Neuronal stem cell (in vitro differentiated cells): ENCODE measurements around the gene PML.
"Not testable (repeated sequence)": the region's sequence is repeated elsewhere in the genome, so short reads cannot be mapped to it uniquely, and the experiment has no call there.

Experiments
- DNase-seq: peaks from one replicate; pipeline ENCODE4 v3.0.0-alpha.2; 2013; ENCODE audit warnings: low spot score
- H2AFZ ChIP-seq: one replicate; pipeline ENCODE4 v1.6.1; 2013; ENCODE audit warnings: mild to moderate bottlenecking, low read length, inconsistent platforms
- H2AK5ac ChIP-seq: 2 replicates; pipeline ENCODE4 v1.6.1; 2013; ENCODE audit warnings: low read depth, mild to moderate bottlenecking, inconsistent platforms, low read length, moderate library complexity, mixed read lengths
- H2BK120ac ChIP-seq: 2 replicates; pipeline ENCODE4 v1.6.1; 2013; ENCODE audit warnings: low read depth, mild to moderate bottlenecking, inconsistent platforms, low read length, moderate library complexity, mixed read lengths
- H2BK12ac ChIP-seq: one replicate; pipeline ENCODE4 v1.6.1; 2013; ENCODE audit warnings: low read length, inconsistent platforms
- H2BK15ac ChIP-seq: 2 replicates; pipeline ENCODE4 v1.6.1; 2013; ENCODE audit warnings: mild to moderate bottlenecking, low read length, inconsistent platforms, mixed read lengths
- H2BK5ac ChIP-seq: one replicate; pipeline ENCODE4 v1.6.1; 2013; ENCODE audit warnings: inconsistent platforms, mild to moderate bottlenecking, low read length, moderate library complexity
- H3K14ac ChIP-seq: one replicate; pipeline ENCODE4 v1.6.1; 2013; ENCODE audit warnings: low read length, inconsistent platforms
- H3K18ac ChIP-seq: 2 replicates; pipeline ENCODE4 v1.6.1; 2013; ENCODE audit warnings: low read length, inconsistent platforms
- H3K23ac ChIP-seq: 2 replicates; pipeline ENCODE4 v1.6.1; 2013; ENCODE audit warnings: low read depth, mild to moderate bottlenecking, mixed read lengths, low read length, inconsistent platforms; ENCODE audit not compliant: poor library complexity
- H3K27ac ChIP-seq: replicated peaks from 3 replicates; pipeline ENCODE4 v1.5.1; 2013; ENCODE audit warnings: low read length, inconsistent platforms
- H3K27me3 ChIP-seq, 3 experiments: 2 replicates each; pipeline ENCODE4 v1.6.1; 2013; ENCODE audit warnings: low read length in 3 of 3, mild to moderate bottlenecking in 2 of 3, inconsistent platforms in 1 of 3, low read depth in 1 of 3, mixed read lengths in 1 of 3, moderate library complexity in 1 of 3; ENCODE audit not compliant: control insufficient read depth in 3 of 3, insufficient read depth in 3 of 3
- H3K36me3 ChIP-seq, 2 donors: replicated peaks in 1 of 2; 2 replicates each; pipeline ENCODE4 v1.6.1; 2013; ENCODE audit warnings: low read length in 2 of 2; ENCODE audit not compliant: control insufficient read depth in 2 of 2, insufficient read depth in 2 of 2
- H3K4ac ChIP-seq: 2 replicates; pipeline ENCODE4 v1.6.1; 2013; ENCODE audit warnings: inconsistent platforms, mild to moderate bottlenecking, low read length, moderate library complexity
- H3K4me1 ChIP-seq, 2 donors: 1 replicate in 1 of 2; 2 replicates in 1 of 2; pipeline ENCODE4 v1.6.1; 2013; ENCODE audit warnings: low read length in 2 of 2, low read depth in 1 of 2; ENCODE audit not compliant: control insufficient read depth in 2 of 2, insufficient read depth in 1 of 2
- H3K4me2 ChIP-seq: one replicate; pipeline ENCODE4 v1.6.1; 2013; ENCODE audit warnings: mild to moderate bottlenecking, low read length, inconsistent platforms; ENCODE audit not compliant: insufficient read depth, poor library complexity, severe bottlenecking
- H3K4me3 ChIP-seq, 2 donors: 2 replicates each; pipeline ENCODE4 v1.5.1; 2013; ENCODE audit warnings: low read length in 2 of 2, mild to moderate bottlenecking in 2 of 2, inconsistent platforms in 1 of 2, moderate library complexity in 1 of 2
- H3K79me1 ChIP-seq: one replicate; pipeline ENCODE4 v1.6.1; 2013; ENCODE audit warnings: low read depth, mild to moderate bottlenecking, inconsistent platforms, low read length, moderate library complexity
- H3K9ac ChIP-seq: one replicate; pipeline ENCODE4 v1.6.1; 2013; ENCODE audit warnings: mild to moderate bottlenecking, low read depth, low read length, inconsistent platforms; ENCODE audit not compliant: poor library complexity
- H3K9me3 ChIP-seq, 2 donors: replicated peaks in 1 of 2; 2 replicates each; pipeline versions ENCODE3 to v1.6.1; 2013; ENCODE audit warnings: low read length in 2 of 2, mild to moderate bottlenecking in 2 of 2, inconsistent platforms in 1 of 2, low read depth in 1 of 2, mixed read lengths in 1 of 2, moderate library complexity in 1 of 2; ENCODE audit not compliant: control insufficient read depth in 2 of 2, insufficient read depth in 1 of 2
- H4K8ac ChIP-seq: one replicate; pipeline ENCODE4 v1.6.1; 2013; ENCODE audit warnings: low read depth, mild to moderate bottlenecking, inconsistent platforms, low read length, moderate library complexity
- H4K91ac ChIP-seq: one replicate; pipeline ENCODE4 v1.6.1; 2013; ENCODE audit warnings: low read length, low read depth, mild to moderate bottlenecking, inconsistent platforms; ENCODE audit not compliant: poor library complexity
- WGBS, 2 donors: extraction: QIAGEN DNeasy Blood & Tissue Kit; methylation state at CpG; one replicate each; pipeline ENCODE4 v1.1.7; 2013; ENCODE audit warnings: missing lambda C conversion rate in 2 of 2, mixed read lengths in 1 of 2; ENCODE audit not compliant: insufficient read length in 2 of 2, insufficient replicate concordance in 1 of 2; ENCODE audit errors: extremely low coverage in 2 of 2; 5-methylcytosine and 5-hydroxymethylcytosine counted together

Gene PML

DNA sequence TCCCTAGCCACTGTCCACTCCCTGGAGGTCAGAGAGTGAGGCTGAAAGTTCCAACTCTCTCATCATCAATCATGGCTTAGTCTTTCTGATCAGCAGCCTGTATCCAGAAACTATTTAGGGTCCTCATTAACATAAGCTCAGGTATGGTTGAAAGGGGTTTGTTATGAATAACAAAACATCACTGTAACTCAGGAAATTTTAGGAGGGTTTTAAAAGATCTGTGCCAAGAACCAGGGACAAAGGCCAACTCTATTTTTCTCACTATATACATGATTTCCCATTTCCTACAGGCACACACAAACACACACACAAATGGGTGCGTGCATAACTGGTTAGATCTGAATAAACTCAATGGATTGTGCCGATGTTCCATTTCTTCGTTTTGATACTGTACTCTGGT lies 26.1 kb upstream of the PML start:
- H2AFZ ChIP-seq = no peak overlapping the region
- H3K79me1 ChIP-seq = no peaks in the 10 kb centered on the region
- H3K27me3 ChIP-seq = peaks cover 0 to 6% (median 2%) of the 10 kb centered on the region in 3 experiments
- DNase-seq = no peak
- no peak overlapping the region for H2AK5ac ChIP-seq
- H3K14ac ChIP-seq = no peak overlapping the region
- no peak overlapping the region for H3K4me3 ChIP-seq
- H3K9me3 ChIP-seq = no peaks in the 10 kb centered on the region
- H2BK12ac ChIP-seq = no peak overlapping the region
- no peak overlapping the region for H2BK15ac ChIP-seq
- no peak overlapping the region for H4K8ac ChIP-seq
- no peak overlapping the region for H2BK5ac ChIP-seq
- no peaks in the 10 kb centered on the region for H3K36me3 ChIP-seq
- H3K9ac ChIP-seq = no peak overlapping the region
- no peak overlapping the region for H2BK120ac ChIP-seq
- H3K4ac ChIP-seq = no peak overlapping the region
- no peak overlapping the region for H3K23ac ChIP-seq
- WGBS, 2 donors = no CpG with 5 or more reads among the region's 3 CpGs
- H3K18ac ChIP-seq = no peak overlapping the region
- no peak overlapping the region for H3K27ac ChIP-seq
- peaks cover 10 to 12% of the 10 kb centered on the region in 2 donors for H3K4me1 ChIP-seq
- no peak overlapping the region for H3K4me2 ChIP-seq
- H4K91ac ChIP-seq = no peak overlapping the region

DNA sequence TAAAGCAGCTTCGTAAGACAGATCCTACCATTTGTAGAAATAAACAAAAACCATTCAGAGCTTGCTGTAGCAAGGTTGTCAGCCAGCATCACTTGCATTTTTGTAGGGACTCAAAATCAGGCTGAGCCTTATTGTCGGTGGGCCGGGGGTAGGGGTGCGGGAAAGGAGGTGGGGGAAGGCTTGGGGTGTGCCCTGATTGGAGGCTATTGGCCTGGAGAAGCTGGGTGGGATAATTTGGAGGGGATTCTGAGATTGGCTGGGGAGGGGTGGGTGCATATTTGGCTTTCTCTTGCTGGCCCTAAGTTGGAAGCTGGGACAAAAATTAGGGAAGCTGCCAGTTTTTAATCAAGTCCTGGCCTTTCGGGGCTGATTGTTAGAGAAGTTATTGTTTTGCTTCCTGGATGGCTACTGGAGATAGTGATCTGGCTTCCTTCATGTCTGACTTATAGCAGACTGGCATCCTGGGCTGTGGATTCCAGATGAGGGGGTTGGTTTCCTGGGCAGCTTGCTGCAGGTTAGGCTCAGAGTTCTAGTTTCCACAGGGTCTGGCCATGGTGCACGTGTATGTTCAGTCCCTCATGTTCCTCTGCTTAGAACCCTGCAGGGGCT lies 25.3 kb upstream of the PML start:
- Histone ChIP-seq H3K18ac (no peak overlapping the region), H4K8ac (no peak overlapping the region), H2AFZ (no peak overlapping the region), H3K9ac (no peak overlapping the region), H3K79me1 (peaks cover 2% of the 10 kb centered on the region), H2AK5ac (no peak overlapping the region), H3K4me2 (no peak overlapping the region), H4K91ac (no peak overlapping the region), H3K14ac (no peak overlapping the region), H3K23ac (no peak overlapping the region), H2BK120ac (no peak overlapping the region), H2BK15ac (no peak overlapping the region), H3K4ac (no peak overlapping the region), H3K27me3 (peaks cover 0 to 6% (median 2%) of the 10 kb centered on the region in 3 experiments), H2BK12ac (no peak overlapping the region), H3K9me3 (no peaks in the 10 kb centered on the region), H3K4me3 (no peak overlapping the region), H3K27ac (no peak overlapping the region), H3K36me3 (no peaks in the 10 kb centered on the region), H3K4me1 (peaks cover 10 to 12% of the 10 kb centered on the region in 2 donors), H2BK5ac (no peak overlapping the region)
- no peak for DNase-seq
- no CpG with 5 or more reads among the region's 6 CpGs for WGBS, 2 donors

DNA sequence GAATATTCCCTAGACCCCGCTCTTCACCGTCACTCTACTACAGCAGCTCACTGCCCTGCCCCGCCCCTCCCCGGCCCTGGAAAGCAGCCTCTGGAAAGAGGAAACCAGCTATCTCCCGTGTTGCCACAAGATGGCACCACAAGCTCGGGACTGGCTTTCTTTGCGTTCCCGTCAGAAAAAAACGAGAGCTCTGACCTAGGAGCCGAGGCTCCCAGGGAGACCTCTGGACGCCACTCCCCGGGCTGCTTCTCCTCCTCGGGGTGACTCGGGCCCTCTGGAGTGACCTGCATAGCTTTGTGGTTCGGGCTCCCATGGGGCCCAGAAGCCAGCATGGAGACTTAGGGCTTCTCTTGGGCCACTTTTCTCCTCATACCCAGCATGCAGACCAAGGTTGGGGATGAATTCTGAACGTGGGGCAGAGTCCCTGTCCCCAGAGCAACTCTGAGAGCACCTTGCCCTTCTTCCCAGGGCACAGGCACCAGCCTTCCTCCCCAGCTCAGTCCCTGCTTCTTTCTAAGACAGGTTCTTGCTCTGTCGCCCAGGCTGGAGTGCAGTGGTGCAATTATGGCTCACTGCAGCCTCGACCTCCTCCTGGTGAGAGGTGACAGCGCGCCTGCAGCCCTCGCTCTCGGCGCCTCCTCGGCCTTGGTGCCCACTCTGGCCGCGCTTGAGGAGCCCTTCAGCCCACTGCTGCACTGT lies 21.4 kb upstream of the PML start:
- DNase-seq = peak; percentile 84
- H3K36me3 ChIP-seq = no peaks in the 10 kb centered on the region
- peak overlapping the region; percentile 69 for H3K23ac ChIP-seq
- no peak overlapping the region for H3K27ac ChIP-seq
- H2BK15ac ChIP-seq = peak overlapping the region; percentile 55
- no peak overlapping the region for H2BK120ac ChIP-seq
- H4K8ac ChIP-seq = no peak overlapping the region
- H3K14ac ChIP-seq = no peak overlapping the region
- peaks cover 2% of the 10 kb centered on the region for H3K79me1 ChIP-seq
- peak overlapping the region; percentile 81 for H2AK5ac ChIP-seq
- peaks cover 0 to 16% (median 2%) of the 10 kb centered on the region in 3 experiments for H3K27me3 ChIP-seq
- no peak overlapping the region for H3K9ac ChIP-seq
- peaks cover 0 to 5% of the 10 kb centered on the region in 2 donors for H3K4me1 ChIP-seq
- no peak overlapping the region for H2BK5ac ChIP-seq
- H4K91ac ChIP-seq = no peak overlapping the region
- peak overlapping the region; percentile 96 for H2AFZ ChIP-seq
- no CpG with 5 or more reads among the region's 26 CpGs for WGBS, 2 donors
- no peak overlapping the region for H3K4ac ChIP-seq
- H3K18ac ChIP-seq = peak overlapping the region; percentile 76
- no peak overlapping the region for H3K4me3 ChIP-seq
- peak overlapping the region; percentile 31 for H3K4me2 ChIP-seq
- peaks cover 0 to 1% of the 10 kb centered on the region in 2 donors for H3K9me3 ChIP-seq
- H2BK12ac ChIP-seq = no peak overlapping the region

DNA sequence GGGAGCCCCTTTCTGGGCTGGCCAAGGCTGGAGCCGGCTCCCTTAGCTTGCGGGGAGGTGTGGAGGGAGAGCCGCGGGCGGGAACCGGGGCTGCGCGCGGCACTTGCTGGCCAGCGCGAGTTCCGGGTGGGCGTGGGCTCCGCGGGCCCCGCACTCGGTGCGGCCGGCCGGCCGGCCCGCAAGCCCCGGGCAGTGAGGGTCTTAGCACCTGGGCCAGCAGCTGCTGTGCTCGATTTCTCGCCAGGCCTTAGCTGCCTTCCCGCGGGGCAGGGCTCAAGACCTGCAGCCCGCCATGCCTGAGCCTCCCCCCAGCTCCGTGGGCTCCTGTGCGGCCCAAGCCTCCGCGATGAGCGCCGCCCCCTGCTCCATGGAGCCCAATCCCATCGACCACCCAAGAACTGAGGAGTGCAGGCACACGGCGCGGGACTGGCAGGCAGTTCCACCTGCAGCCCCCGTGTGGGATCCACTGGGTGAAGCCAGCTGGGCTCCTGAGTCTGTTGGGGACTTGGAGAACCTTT lies 20.8 kb upstream of the PML start:
- not testable (repeated sequence) for H2BK12ac ChIP-seq, H4K91ac ChIP-seq, H2AK5ac ChIP-seq, H2BK5ac ChIP-seq, H3K23ac ChIP-seq, H3K4me3 ChIP-seq, H4K8ac ChIP-seq, H3K4ac ChIP-seq, H3K27ac ChIP-seq, H3K9ac ChIP-seq, H3K18ac ChIP-seq, H3K9me3 ChIP-seq, H3K4me1 ChIP-seq, H3K79me1 ChIP-seq, H2BK120ac ChIP-seq, DNase-seq, H3K4me2 ChIP-seq, H2BK15ac ChIP-seq, H3K14ac ChIP-seq, H3K36me3 ChIP-seq
- Histone ChIP-seq H2AFZ (peak overlapping the region; percentile 96), H3K27me3 (peaks cover 0 to 20% (median 2%) of the 10 kb centered on the region in 3 experiments)
- no CpG with 5 or more reads among the region's 39 CpGs for WGBS, 2 donors
